Mesendoderm (in vitro differentiated cells): Measurements from ENCODE around the gene GINS2.

Experiments used
- DNase-seq: peaks from one replicate; pipeline ENCODE4 v3.0.0; 2013
- H2AK5ac ChIP-seq: 2 replicates; pipeline ENCODE4 v1.6.1; 2013; ENCODE audit warnings: low read length, inconsistent platforms
- H2BK120ac ChIP-seq: 2 replicates; pipeline ENCODE4 v1.6.1; 2013; ENCODE audit warnings: low read depth, mild to moderate bottlenecking, low read length, moderate library complexity, mixed read lengths
- H2BK15ac ChIP-seq: replicated peaks from 2 replicates; pipeline ENCODE4 v1.6.1; 2013; ENCODE audit warnings: low read depth, mild to moderate bottlenecking, moderate library complexity
- H2BK5ac ChIP-seq: 2 replicates; pipeline ENCODE4 v1.6.1; 2013; ENCODE audit warnings: low read length, inconsistent platforms
- H3K18ac ChIP-seq: 2 replicates; pipeline ENCODE4 v1.6.1; 2013; ENCODE audit warnings: mild to moderate bottlenecking, low read length, mixed read lengths
- H3K23ac ChIP-seq: one replicate; pipeline ENCODE4 v1.6.1; 2013; ENCODE audit warnings: low read length
- H3K27ac ChIP-seq: 2 replicates; pipeline ENCODE4 v1.5.1; 2013; ENCODE audit warnings: low read depth, mild to moderate bottlenecking, inconsistent platforms, low read length, moderate library complexity
- H3K27me3 ChIP-seq: 2 replicates; pipeline ENCODE4 v1.6.1; 2013; ENCODE audit warnings: low read length, control low read depth, mild to moderate bottlenecking, inconsistent platforms; ENCODE audit not compliant: insufficient read depth, poor library complexity
- H3K36me3 ChIP-seq: 2 replicates; pipeline ENCODE4 v1.6.1; 2013; ENCODE audit warnings: low read length, inconsistent platforms; ENCODE audit not compliant: control insufficient read depth, insufficient read depth
- H3K4ac ChIP-seq: one replicate; pipeline ENCODE4 v1.6.1; 2013; ENCODE audit warnings: low read depth, mild to moderate bottlenecking, low read length, moderate library complexity
- H3K4me1 ChIP-seq: 2 replicates; pipeline ENCODE4 v1.6.1; 2013; ENCODE audit warnings: low read depth, low read length, inconsistent platforms; ENCODE audit not compliant: control insufficient read depth
- H3K4me2 ChIP-seq: 2 replicates; pipeline ENCODE4 v1.6.1; 2013; ENCODE audit warnings: low read length
- H3K4me3 ChIP-seq: 2 replicates; pipeline ENCODE4 v1.5.1; 2013; ENCODE audit warnings: mild to moderate bottlenecking, low read length
- H3K56ac ChIP-seq: one replicate; pipeline ENCODE4 v1.6.1; 2013; ENCODE audit warnings: low read length
- H3K79me1 ChIP-seq: 2 replicates; pipeline ENCODE4 v1.6.1; 2013; ENCODE audit warnings: low read length, inconsistent platforms
- H3K79me2 ChIP-seq: 2 replicates; pipeline ENCODE4 v1.6.1; 2013; ENCODE audit warnings: mild to moderate bottlenecking, low read length; ENCODE audit not compliant: control insufficient read depth, insufficient read depth
- H3K9ac ChIP-seq: 2 replicates; pipeline ENCODE4 v1.6.1; 2013; ENCODE audit warnings: low read length, inconsistent platforms
- H4K5ac ChIP-seq: one replicate; pipeline ENCODE4 v1.6.1; 2013; ENCODE audit warnings: low read length
- H4K8ac ChIP-seq: one replicate; pipeline ENCODE4 v1.6.1; 2013; ENCODE audit warnings: low read depth, mild to moderate bottlenecking, control low read depth, low read length, moderate library complexity
- WGBS: extraction: QIAGEN DNeasy Blood & Tissue Kit; methylation state at CpG from one replicate; pipeline ENCODE4 v1.1.7; 2013; ENCODE audit warnings: low lambda C conversion rate, missing lambda C conversion rate; ENCODE audit not compliant: insufficient coverage; ENCODE audit errors: extremely low coverage; 5-methylcytosine and 5-hydroxymethylcytosine counted together

GINS2 gene

GRCh38 chr16:85724936-85725335 is 36.2 kb upstream of the GINS2 start:
- DNase-seq, result no peak
- Histone ChIP-seq H3K27ac (no peak overlapping the region), H3K36me3 (no peaks in the 10 kb centered on the region), H4K5ac (no peak overlapping the region), H3K9ac (no peak overlapping the region), H2BK5ac (no peak overlapping the region), H3K4me1 (no peaks in the 10 kb centered on the region), H2BK15ac (no peak overlapping the region), H3K23ac (no peak overlapping the region), H3K56ac (no peak overlapping the region), H3K79me2 (no peaks in the 10 kb centered on the region), H4K8ac (no peak overlapping the region), H3K4me3 (no peak overlapping the region), H3K18ac (no peak overlapping the region), H3K4ac (no peak overlapping the region), H2BK120ac (no peak overlapping the region), H3K4me2 (no peak overlapping the region), H2AK5ac (no peak overlapping the region), H3K27me3 (no peaks in the 10 kb centered on the region), H3K79me1 (no peaks in the 10 kb centered on the region)
- no CpG with 5 or more reads among the region's 12 CpGs for WGBS

- no CpG with 5 or more reads among the region's 20 CpGs for WGBS
Observed at GRCh38 chr16:85724126-85724879, 35.5 kb upstream of the GINS2 start.

GRCh38 chr16:85722128-85722893 is 33.6 kb upstream of the GINS2 start:
- no CpG with 5 or more reads among the region's 20 CpGs for WGBS
- Histone ChIP-seq H3K79me1 (no peaks in the 10 kb centered on the region), H3K79me2 (no peaks in the 10 kb centered on the region), H3K18ac (no peak overlapping the region), H3K4me1 (no peaks in the 10 kb centered on the region), H2BK120ac (no peak overlapping the region), H4K5ac (no peak overlapping the region), H3K4me2 (no peak overlapping the region), H3K9ac (no peak overlapping the region), H2BK5ac (no peak overlapping the region), H2AK5ac (no peak overlapping the region), H3K4ac (no peak overlapping the region), H3K27me3 (no peaks in the 10 kb centered on the region), H3K36me3 (no peaks in the 10 kb centered on the region), H3K4me3 (no peak overlapping the region), H3K23ac (no peak overlapping the region), H2BK15ac (no peak overlapping the region), H4K8ac (no peak overlapping the region), H3K27ac (no peak overlapping the region), H3K56ac (no peak overlapping the region)
- DNase-seq, result no peak

More at GRCh38 chr16:85724126-85724879, 35.5 kb upstream of the GINS2 start:
- Histone ChIP-seq H3K79me1 (no peaks in the 10 kb centered on the region), H2BK15ac (no peak overlapping the region), H2AK5ac (no peak overlapping the region), H3K27me3 (no peaks in the 10 kb centered on the region), H4K8ac (no peak overlapping the region), H2BK120ac (no peak overlapping the region), H4K5ac (no peak overlapping the region), H3K27ac (no peak overlapping the region), H3K9ac (no peak overlapping the region), H2BK5ac (no peak overlapping the region), H3K4me3 (no peak overlapping the region), H3K18ac (no peak overlapping the region), H3K4me2 (no peak overlapping the region), H3K79me2 (no peaks in the 10 kb centered on the region), H3K4me1 (no peaks in the 10 kb centered on the region), H3K36me3 (no peaks in the 10 kb centered on the region), H3K23ac (no peak overlapping the region), H3K4ac (no peak overlapping the region), H3K56ac (no peak overlapping the region)
- no peak for DNase-seq

- Histone ChIP-seq H3K4me3 (no peak overlapping the region), H3K27me3 (peaks cover 2% of the 10 kb centered on the region), H4K5ac (no peak overlapping the region), H3K4me1 (no peaks in the 10 kb centered on the region), H2AK5ac (no peak overlapping the region), H4K8ac (no peak overlapping the region), H2BK15ac (no peak overlapping the region), H2BK120ac (no peak overlapping the region), H3K4ac (no peak overlapping the region), H3K56ac (no peak overlapping the region), H2BK5ac (no peak overlapping the region), H3K9ac (no peak overlapping the region), H3K27ac (no peak overlapping the region), H3K79me1 (no peaks in the 10 kb centered on the region), H3K79me2 (no peaks in the 10 kb centered on the region), H3K36me3 (no peaks in the 10 kb centered on the region), H3K18ac (no peak overlapping the region), H3K4me2 (no peak overlapping the region), H3K23ac (no peak overlapping the region)
- DNase-seq, result no peak
- WGBS, result no CpG with 5 or more reads among the region's 4 CpGs
Observed at GRCh38 chr16:85720302-85720637, 31.5 kb upstream of the GINS2 start.

- H3K18ac ChIP-seq, result no peak overlapping the region
- H4K5ac ChIP-seq, result no peak overlapping the region
- H4K8ac ChIP-seq, result no peak overlapping the region
- no peaks in the 10 kb centered on the region for H3K4me1 ChIP-seq
- no peaks in the 10 kb centered on the region for H3K79me2 ChIP-seq
- H2BK5ac ChIP-seq, result no peak overlapping the region
- H3K56ac ChIP-seq, result no peak overlapping the region
- H3K79me1 ChIP-seq, result no peaks in the 10 kb centered on the region
- H3K4me3 ChIP-seq, result no peak overlapping the region
- no peak overlapping the region for H3K4me2 ChIP-seq
- no peak overlapping the region for H2BK15ac ChIP-seq
- H2BK120ac ChIP-seq, result no peak overlapping the region
- H3K36me3 ChIP-seq, result no peaks in the 10 kb centered on the region
- no peak overlapping the region for H3K27ac ChIP-seq
- no peak overlapping the region for H3K9ac ChIP-seq
- peaks cover 2% of the 10 kb centered on the region for H3K27me3 ChIP-seq
- H3K23ac ChIP-seq, result no peak overlapping the region
- WGBS, result no CpG with 5 or more reads among the region's 11 CpGs
- H2AK5ac ChIP-seq, result no peak overlapping the region
- no peak overlapping the region for H3K4ac ChIP-seq
- no peak for DNase-seq
Observed at GRCh38 chr16:85719605-85720301, 31.0 kb upstream of the GINS2 start.
